Measurements from ENCODE around the gene LHX1.

Gene LHX1

GRCh38 chr17:36901506-36901905, 35.8 kb upstream of the LHX1 start:
- Histone ChIP-seq H3K79me2 (ENCODE audit: control insufficient read depth, insufficient read depth, low read length, unreplicated experiment) (no peaks in the 10 kb centered on the region), H3K4me1 (ENCODE audit: control insufficient read depth, insufficient read depth, low read length, unreplicated experiment) (no peaks in the 10 kb centered on the region), H3K4me3 (ENCODE audit: low read depth, low read length) (no peak overlapping the region), H3K36me3 (ENCODE audit: insufficient read depth, low read length) (no peaks in the 10 kb centered on the region), H3K27ac (ENCODE audit: low read depth, low read length) (no peak overlapping the region), H2AFZ (ENCODE audit: low read length, unreplicated experiment) (no peak overlapping the region), H3K27me3 (ENCODE audit: insufficient read depth, low read length) (peaks cover 45% of the 10 kb centered on the region)

GRCh38 chr17:36907407-36907806, 29.9 kb upstream of the LHX1 start:
- no peaks in the 10 kb centered on the region for H3K79me2 ChIP-seq (ENCODE audit: control insufficient read depth, insufficient read depth, low read length, unreplicated experiment)
- peaks cover 77% of the 10 kb centered on the region for H3K27me3 ChIP-seq (ENCODE audit: insufficient read depth, low read length)
- H3K4me1 ChIP-seq (ENCODE audit: control insufficient read depth, insufficient read depth, low read length, unreplicated experiment) = no peaks in the 10 kb centered on the region
- H3K27ac ChIP-seq (ENCODE audit: low read depth, low read length) = no peak overlapping the region
- no peak overlapping the region for H3K4me3 ChIP-seq (ENCODE audit: low read depth, low read length)
- H2AFZ ChIP-seq (ENCODE audit: low read length, unreplicated experiment) = no peak overlapping the region
- H3K36me3 ChIP-seq (ENCODE audit: insufficient read depth, low read length) = no peaks in the 10 kb centered on the region

- no peak overlapping the region for H2AFZ ChIP-seq (ENCODE audit: low read length, unreplicated experiment)
- H3K27ac ChIP-seq (ENCODE audit: low read depth, low read length) = no peak overlapping the region
- H3K4me3 ChIP-seq (ENCODE audit: low read depth, low read length) = no peak overlapping the region
- H3K27me3 ChIP-seq (ENCODE audit: insufficient read depth, low read length) = peaks cover 69% of the 10 kb centered on the region
- no peaks in the 10 kb centered on the region for H3K36me3 ChIP-seq (ENCODE audit: insufficient read depth, low read length)
- no peaks in the 10 kb centered on the region for H3K79me2 ChIP-seq (ENCODE audit: control insufficient read depth, insufficient read depth, low read length, unreplicated experiment)
- no peaks in the 10 kb centered on the region for H3K4me1 ChIP-seq (ENCODE audit: control insufficient read depth, insufficient read depth, low read length, unreplicated experiment)
These were observed 26.8 kb upstream of the LHX1 start for GRCh38 chr17:36910513-36910912.

GRCh38 chr17:36911001-36911400, 26.3 kb upstream of the LHX1 start:
- peaks cover 67% of the 10 kb centered on the region for H3K27me3 ChIP-seq (ENCODE audit: insufficient read depth, low read length)
- H3K79me2 ChIP-seq (ENCODE audit: control insufficient read depth, insufficient read depth, low read length, unreplicated experiment) = no peaks in the 10 kb centered on the region
- no peak overlapping the region for H3K27ac ChIP-seq (ENCODE audit: low read depth, low read length)
- H3K4me3 ChIP-seq (ENCODE audit: low read depth, low read length) = no peak overlapping the region
- no peaks in the 10 kb centered on the region for H3K36me3 ChIP-seq (ENCODE audit: insufficient read depth, low read length)
- H2AFZ ChIP-seq (ENCODE audit: low read length, unreplicated experiment) = no peak overlapping the region
- H3K4me1 ChIP-seq (ENCODE audit: control insufficient read depth, insufficient read depth, low read length, unreplicated experiment) = no peaks in the 10 kb centered on the region

- no peaks in the 10 kb centered on the region for H3K36me3 ChIP-seq (ENCODE audit: insufficient read depth, low read length)
- H3K27ac ChIP-seq (ENCODE audit: low read depth, low read length) = no peak overlapping the region
- H3K4me3 ChIP-seq (ENCODE audit: low read depth, low read length) = no peak overlapping the region
- H2AFZ ChIP-seq (ENCODE audit: low read length, unreplicated experiment) = no peak overlapping the region
- no peaks in the 10 kb centered on the region for H3K79me2 ChIP-seq (ENCODE audit: control insufficient read depth, insufficient read depth, low read length, unreplicated experiment)
- no peaks in the 10 kb centered on the region for H3K4me1 ChIP-seq (ENCODE audit: control insufficient read depth, insufficient read depth, low read length, unreplicated experiment)
- H3K27me3 ChIP-seq (ENCODE audit: insufficient read depth, low read length) = peaks cover 48% of the 10 kb centered on the region
These were observed 24.1 kb upstream of the LHX1 start for GRCh38 chr17:36913132-36913531.

GRCh38 chr17:36918211-36918691, 19.0 kb upstream of the LHX1 start:
- Histone ChIP-seq H3K79me2 (ENCODE audit: control insufficient read depth, insufficient read depth, low read length, unreplicated experiment) (no peaks in the 10 kb centered on the region), H3K4me3 (ENCODE audit: low read depth, low read length) (no peak overlapping the region), H3K4me1 (ENCODE audit: control insufficient read depth, insufficient read depth, low read length, unreplicated experiment) (peaks cover 4% of the 10 kb centered on the region), H3K27ac (ENCODE audit: low read depth, low read length) (no peak overlapping the region), H3K27me3 (ENCODE audit: insufficient read depth, low read length) (0 out of 2 replicates have a peak, but pooled peaks cover 4% of the 10 kb centered on the region), H3K36me3 (ENCODE audit: insufficient read depth, low read length) (no peaks in the 10 kb centered on the region), H2AFZ (ENCODE audit: low read length, unreplicated experiment) (no peak overlapping the region)

GRCh38 chr17:36919407-36919968, 17.8 kb upstream of the LHX1 start:
- H3K4me1 ChIP-seq (ENCODE audit: control insufficient read depth, insufficient read depth, low read length, unreplicated experiment) = peaks cover 4% of the 10 kb centered on the region
- no peaks in the 10 kb centered on the region for H3K36me3 ChIP-seq (ENCODE audit: insufficient read depth, low read length)
- no peaks in the 10 kb centered on the region for H3K27me3 ChIP-seq (ENCODE audit: insufficient read depth, low read length)
- H3K4me3 ChIP-seq (ENCODE audit: low read depth, low read length) = no peak overlapping the region
- H3K79me2 ChIP-seq (ENCODE audit: control insufficient read depth, insufficient read depth, low read length, unreplicated experiment) = no peaks in the 10 kb centered on the region
- no peak overlapping the region for H2AFZ ChIP-seq (ENCODE audit: low read length, unreplicated experiment)
- no peak overlapping the region for H3K27ac ChIP-seq (ENCODE audit: low read depth, low read length)

GRCh38 chr17:36920032-36921005, 17.0 kb upstream of the LHX1 start:
- no peaks in the 10 kb centered on the region for H3K36me3 ChIP-seq (ENCODE audit: insufficient read depth, low read length)
- no peaks in the 10 kb centered on the region for H3K79me2 ChIP-seq (ENCODE audit: control insufficient read depth, insufficient read depth, low read length, unreplicated experiment)
- H3K27ac ChIP-seq (ENCODE audit: low read depth, low read length) = no peak overlapping the region
- H3K4me1 ChIP-seq (ENCODE audit: control insufficient read depth, insufficient read depth, low read length, unreplicated experiment) = peaks cover 4% of the 10 kb centered on the region
- H3K27me3 ChIP-seq (ENCODE audit: insufficient read depth, low read length) = no peaks in the 10 kb centered on the region
- no peak overlapping the region for H2AFZ ChIP-seq (ENCODE audit: low read length, unreplicated experiment)
- no peak overlapping the region for H3K4me3 ChIP-seq (ENCODE audit: low read depth, low read length)

- H3K4me1 ChIP-seq (ENCODE audit: control insufficient read depth, insufficient read depth, low read length, unreplicated experiment) = peaks cover 4% of the 10 kb centered on the region
- H2AFZ ChIP-seq (ENCODE audit: low read length, unreplicated experiment) = no peak overlapping the region
- no peaks in the 10 kb centered on the region for H3K79me2 ChIP-seq (ENCODE audit: control insufficient read depth, insufficient read depth, low read length, unreplicated experiment)
- H3K36me3 ChIP-seq (ENCODE audit: insufficient read depth, low read length) = no peaks in the 10 kb centered on the region
- no peak overlapping the region for H3K4me3 ChIP-seq (ENCODE audit: low read depth, low read length)
- no peak overlapping the region for H3K27ac ChIP-seq (ENCODE audit: low read depth, low read length)
- peaks cover 4% of the 10 kb centered on the region; the same call in 1 of the 2 replicates for H3K27me3 ChIP-seq (ENCODE audit: insufficient read depth, low read length)
These were observed 16.0 kb upstream of the LHX1 start for GRCh38 chr17:36921095-36921851.

- no peaks in the 10 kb centered on the region for H3K36me3 ChIP-seq (ENCODE audit: insufficient read depth, low read length)
- no peaks in the 10 kb centered on the region for H3K79me2 ChIP-seq (ENCODE audit: control insufficient read depth, insufficient read depth, low read length, unreplicated experiment)
- peaks cover 4% of the 10 kb centered on the region for H3K4me1 ChIP-seq (ENCODE audit: control insufficient read depth, insufficient read depth, low read length, unreplicated experiment)
- peaks cover 4% of the 10 kb centered on the region; the same call in 1 of the 2 replicates for H3K27me3 ChIP-seq (ENCODE audit: insufficient read depth, low read length)
- H3K27ac ChIP-seq (ENCODE audit: low read depth, low read length) = no peak overlapping the region
- H2AFZ ChIP-seq (ENCODE audit: low read length, unreplicated experiment) = no peak overlapping the region
- H3K4me3 ChIP-seq (ENCODE audit: low read depth, low read length) = no peak overlapping the region
These were observed 15.1 kb upstream of the LHX1 start for GRCh38 chr17:36922175-36922574.

All from ACC112 (cell line).